T47D (cell line): Measurements from ENCODE around the gene TAF11L12.

ENCODE experiments used
- DNase-seq, 2 experiments: peaks; one replicate each; pipeline versions ENCODE4 v3.0.0 to v3.0.0-alpha.2; 2011 to 2012; ENCODE audit warnings: low read depth in 1 of 2, low spot score in 1 of 2
- JUND ChIP-seq: IDR thresholded peaks from 2 replicates; pipeline ENCODE4 v1.6.1; 2012; ENCODE audit warnings: low read depth
- in situ Hi-C: cut with HindIII; loops from 2 replicates; pipeline ENCODE4 v1.10.0; 2016; ENCODE audit warnings: low sequenced_read_pairs, low pct_unique_long_range_greater_than_20kb

Gene TAF11L12

DNA sequence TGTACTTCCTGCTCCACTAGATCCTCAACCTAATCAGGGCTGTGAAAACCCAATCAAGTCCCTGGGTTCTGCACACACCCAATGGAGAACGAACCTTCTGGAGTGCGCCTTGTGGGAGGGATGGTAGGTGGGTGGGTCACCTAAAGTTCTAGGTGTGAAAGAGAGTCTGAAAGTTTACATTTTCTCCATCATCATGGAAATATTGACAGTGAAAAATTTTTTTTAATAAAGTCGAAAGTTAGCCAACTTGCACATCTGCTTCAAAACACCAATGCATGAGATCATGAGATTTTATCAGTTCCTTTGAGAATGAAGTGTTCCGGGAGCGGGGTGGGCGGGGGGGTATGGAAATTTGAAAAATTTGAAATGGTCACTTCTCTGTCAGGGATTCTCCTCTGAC is 45.7 kb downstream of the TAF11L12 start:
- no peak for DNase-seq
- no peak for TF ChIP-seq JUND
- in situ Hi-C loops: no loop called here
